ENCODE measurements around the gene PEAK3. TPM values are rescaled to one million over a fixed set of nuclear protein-coding genes. Genes with fewer than 3 reads are reported as not detected.

PEAK3 gene
- total and polyA plus RNA-seq, 9 donors = 0.04 to 0.12 (median 0.09) TPM; not detected in 3

DNA sequence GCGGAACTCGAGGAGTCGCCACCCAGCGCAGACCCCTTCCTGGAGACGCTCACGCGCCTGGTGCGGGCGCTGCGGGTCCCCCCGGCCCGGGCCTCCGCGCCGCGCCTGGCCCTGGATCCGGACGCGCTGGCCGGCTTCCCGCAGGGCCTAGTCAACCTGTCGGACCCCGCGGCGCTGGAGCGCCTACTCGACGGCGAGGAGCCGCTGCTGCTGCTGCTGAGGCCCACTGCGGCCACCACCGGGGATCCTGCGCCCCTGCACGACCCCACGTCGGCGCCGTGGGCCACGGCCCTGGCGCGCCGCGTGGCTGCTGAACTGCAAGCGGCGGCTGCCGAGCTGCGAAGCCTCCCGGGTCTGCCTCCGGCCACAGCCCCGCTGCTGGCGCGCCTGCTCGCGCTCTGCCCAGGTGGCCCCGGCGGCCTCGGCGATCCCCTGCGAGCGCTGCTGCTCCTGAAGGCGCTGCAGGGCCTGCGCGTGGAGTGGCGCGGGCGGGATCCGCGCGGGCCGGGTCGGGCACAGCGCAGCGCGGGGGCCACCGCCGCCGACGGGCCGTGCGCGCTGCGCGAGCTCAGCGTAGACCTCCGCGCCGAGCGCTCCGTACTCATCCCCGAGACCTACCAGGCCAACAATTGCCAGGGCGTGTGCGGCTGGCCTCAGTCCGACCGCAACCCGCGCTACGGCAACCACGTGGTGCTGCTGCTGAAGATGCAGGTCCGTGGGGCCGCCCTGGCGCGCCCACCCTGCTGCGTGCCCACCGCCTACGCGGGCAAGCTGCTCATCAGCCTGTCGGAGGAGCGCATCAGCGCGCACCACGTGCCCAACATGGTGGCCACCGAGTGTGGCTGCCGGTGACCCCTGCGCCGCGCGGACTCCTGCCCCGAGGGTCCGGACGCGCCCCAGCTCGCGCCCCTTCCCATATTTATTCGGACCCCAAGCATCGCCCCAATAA is 30.6 kb downstream of the PEAK3 start:
- Histone ChIP-seq H3K27ac (ENCODE audit: low read length) (no peak overlapping the region), H3K4me1 (ENCODE audit: control insufficient read depth, insufficient read depth, low read length) (peaks cover 56% of the 10 kb centered on the region), H3K36me3 (ENCODE audit: control insufficient read depth, insufficient read depth, low read length) (peaks cover 48% of the 10 kb centered on the region), H3K27me3 (ENCODE audit: control insufficient read depth, insufficient read depth, low read length) (peaks cover 48% of the 10 kb centered on the region), H3K9me3 (replicated peaks; ENCODE audit: control insufficient read depth, low read depth, low read length) (no peaks in the 10 kb centered on the region), H3K4me3 (ENCODE audit: low read length) (no peak overlapping the region)
- WGBS (ENCODE audit: insufficient coverage) = 10% methylated on average over 122 of the region's 125 CpGs
- no peak for DNase-seq

DNA sequence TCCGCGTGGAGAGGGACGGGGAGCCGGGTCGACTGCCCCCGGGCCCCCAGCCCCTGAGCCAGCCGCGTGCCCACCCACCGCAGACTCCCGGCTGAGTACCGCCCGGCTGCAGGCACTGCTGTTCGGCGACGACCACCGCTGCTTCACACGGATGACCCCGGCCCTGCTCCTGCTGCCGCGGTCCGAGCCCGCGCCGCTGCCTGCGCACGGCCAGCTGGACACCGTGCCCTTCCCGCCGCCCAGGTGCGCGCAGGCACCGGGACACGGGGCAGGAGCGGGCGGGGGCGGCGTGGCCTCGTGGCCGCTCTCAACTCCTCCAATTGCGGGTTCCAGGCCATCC is 31.2 kb downstream of the PEAK3 start:
- no peak overlapping the region for H3K4me3 ChIP-seq (ENCODE audit: low read length)
- no peaks in the 10 kb centered on the region for H3K9me3 ChIP-seq (replicated peaks; ENCODE audit: control insufficient read depth, low read depth, low read length)
- peaks cover 54% of the 10 kb centered on the region for H3K36me3 ChIP-seq (ENCODE audit: control insufficient read depth, insufficient read depth, low read length)
- 9% methylated on average over 40 of the region's 40 CpGs for WGBS (ENCODE audit: insufficient coverage)
- H3K4me1 ChIP-seq (ENCODE audit: control insufficient read depth, insufficient read depth, low read length) = peaks cover 53% of the 10 kb centered on the region
- no peak overlapping the region for H3K27ac ChIP-seq (ENCODE audit: low read length)
- peaks cover 48% of the 10 kb centered on the region for H3K27me3 ChIP-seq (ENCODE audit: control insufficient read depth, insufficient read depth, low read length)
- DNase-seq = no peak

DNA sequence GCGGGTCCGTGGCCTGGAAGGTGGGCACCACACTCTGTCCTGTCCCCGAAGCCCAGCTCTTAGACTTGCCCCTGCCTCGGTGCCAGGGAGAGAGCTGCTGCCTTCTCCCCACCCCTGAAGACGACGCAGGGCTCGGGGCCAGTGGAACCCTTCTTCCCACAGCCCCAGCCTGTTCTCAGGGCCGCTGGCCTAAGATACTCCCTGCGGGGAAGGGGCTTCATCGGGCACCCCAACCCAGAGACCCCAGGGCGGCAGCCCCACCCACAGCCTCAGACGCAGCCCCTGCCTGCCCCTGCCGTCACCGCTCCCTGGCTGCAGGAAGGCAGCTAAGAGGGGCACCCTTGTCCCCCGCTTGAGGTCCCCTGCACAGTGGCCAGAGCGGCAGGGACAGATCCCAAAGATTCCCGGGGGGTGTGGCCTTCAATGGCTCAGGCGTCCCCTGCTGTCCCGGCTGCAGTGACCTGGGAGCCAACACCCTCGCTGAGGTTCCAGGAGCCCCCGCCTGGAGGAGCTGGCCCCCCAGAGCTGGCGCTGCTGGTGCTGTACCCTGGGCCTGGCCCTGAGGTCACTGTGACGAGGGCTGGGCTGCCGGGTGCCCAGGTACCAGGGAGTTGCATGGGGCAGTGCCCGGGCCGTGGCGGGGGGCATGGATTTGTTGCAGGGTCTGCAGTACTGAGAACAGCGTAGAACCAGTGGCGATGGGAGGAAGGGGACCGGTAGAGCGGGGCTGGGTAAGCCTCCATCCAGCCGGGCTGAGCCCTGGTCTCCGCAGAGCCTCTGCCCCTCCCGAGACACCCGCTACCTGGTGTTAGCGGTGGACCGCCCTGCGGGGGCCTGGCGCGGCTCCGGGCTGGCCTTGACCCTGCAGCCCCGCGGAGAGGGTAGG is 31.9 kb downstream of the PEAK3 start:
- H3K9me3 ChIP-seq (replicated peaks; ENCODE audit: control insufficient read depth, low read depth, low read length) = no peaks in the 10 kb centered on the region
- no peak for DNase-seq
- no peak overlapping the region for H3K4me3 ChIP-seq (ENCODE audit: low read length)
- peaks cover 60% of the 10 kb centered on the region for H3K36me3 ChIP-seq (ENCODE audit: control insufficient read depth, insufficient read depth, low read length)
- WGBS (ENCODE audit: insufficient coverage) = 27% methylated on average over 43 of the region's 43 CpGs
- H3K27me3 ChIP-seq (ENCODE audit: control insufficient read depth, insufficient read depth, low read length) = peaks cover 48% of the 10 kb centered on the region
- H3K4me1 ChIP-seq (ENCODE audit: control insufficient read depth, insufficient read depth, low read length) = peaks cover 47% of the 10 kb centered on the region
- H3K27ac ChIP-seq (ENCODE audit: low read length) = no peak overlapping the region

DNA sequence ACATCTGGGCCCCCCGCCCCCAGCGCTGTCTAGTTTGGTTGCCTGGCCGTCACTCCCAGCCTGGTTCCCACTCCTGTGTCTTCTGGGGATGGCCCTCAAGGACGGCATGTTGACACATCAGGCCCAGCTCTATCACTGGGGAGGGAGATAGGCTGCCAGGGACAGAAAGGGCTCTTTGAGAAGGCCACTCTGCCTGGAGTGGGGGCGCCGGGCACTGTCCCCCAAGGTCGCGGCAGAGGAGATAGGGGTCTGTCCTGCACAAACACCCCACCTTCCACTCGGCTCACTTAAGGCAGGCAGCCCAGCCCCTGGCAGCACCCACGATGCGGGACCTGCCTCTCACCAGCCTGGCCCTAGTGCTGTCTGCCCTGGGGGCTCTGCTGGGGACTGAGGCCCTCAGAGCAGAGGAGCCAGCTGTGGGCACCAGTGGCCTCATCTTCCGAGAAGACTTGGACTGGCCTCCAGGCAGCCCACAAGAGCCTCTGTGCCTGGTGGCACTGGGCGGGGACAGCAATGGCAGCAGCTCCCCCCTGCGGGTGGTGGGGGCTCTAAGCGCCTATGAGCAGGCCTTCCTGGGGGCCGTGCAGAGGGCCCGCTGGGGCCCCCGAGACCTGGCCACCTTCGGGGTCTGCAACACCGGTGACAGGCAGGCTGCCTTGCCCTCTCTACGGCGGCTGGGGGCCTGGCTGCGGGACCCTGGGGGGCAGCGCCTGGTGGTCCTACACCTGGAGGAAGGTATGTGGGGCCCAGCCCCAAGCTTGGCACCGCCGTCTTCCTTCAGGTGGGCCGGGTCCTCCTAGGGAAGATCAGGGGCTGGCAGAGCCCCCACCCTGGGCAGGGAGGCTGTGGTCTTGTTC is 32.7 kb downstream of the PEAK3 start, which contains the start of gene AMH:
Gene AMH, plus strand, starts transcription at position 314 of the 857 bp plus-strand sequence. Its CDS starts 10 bp downstream, at position 324.
- DNase-seq = no peak
- Histone ChIP-seq H3K36me3 (ENCODE audit: control insufficient read depth, insufficient read depth, low read length) (peaks cover 67% of the 10 kb centered on the region), H3K4me3 (ENCODE audit: low read length) (no peak within 1 kb of the TSS), H3K27ac (ENCODE audit: low read length) (no peak within 1 kb of the TSS), H3K4me1 (ENCODE audit: control insufficient read depth, insufficient read depth, low read length) (peaks cover 40% of the 10 kb centered on the region), H3K27me3 (ENCODE audit: control insufficient read depth, insufficient read depth, low read length) (peaks cover 47% of the 10 kb centered on the region), H3K9me3 (replicated peaks; ENCODE audit: control insufficient read depth, low read depth, low read length) (no peaks in the 10 kb centered on the region)
- 68% methylated on average over 19 of the region's 27 CpGs for WGBS (ENCODE audit: insufficient coverage)

DNA sequence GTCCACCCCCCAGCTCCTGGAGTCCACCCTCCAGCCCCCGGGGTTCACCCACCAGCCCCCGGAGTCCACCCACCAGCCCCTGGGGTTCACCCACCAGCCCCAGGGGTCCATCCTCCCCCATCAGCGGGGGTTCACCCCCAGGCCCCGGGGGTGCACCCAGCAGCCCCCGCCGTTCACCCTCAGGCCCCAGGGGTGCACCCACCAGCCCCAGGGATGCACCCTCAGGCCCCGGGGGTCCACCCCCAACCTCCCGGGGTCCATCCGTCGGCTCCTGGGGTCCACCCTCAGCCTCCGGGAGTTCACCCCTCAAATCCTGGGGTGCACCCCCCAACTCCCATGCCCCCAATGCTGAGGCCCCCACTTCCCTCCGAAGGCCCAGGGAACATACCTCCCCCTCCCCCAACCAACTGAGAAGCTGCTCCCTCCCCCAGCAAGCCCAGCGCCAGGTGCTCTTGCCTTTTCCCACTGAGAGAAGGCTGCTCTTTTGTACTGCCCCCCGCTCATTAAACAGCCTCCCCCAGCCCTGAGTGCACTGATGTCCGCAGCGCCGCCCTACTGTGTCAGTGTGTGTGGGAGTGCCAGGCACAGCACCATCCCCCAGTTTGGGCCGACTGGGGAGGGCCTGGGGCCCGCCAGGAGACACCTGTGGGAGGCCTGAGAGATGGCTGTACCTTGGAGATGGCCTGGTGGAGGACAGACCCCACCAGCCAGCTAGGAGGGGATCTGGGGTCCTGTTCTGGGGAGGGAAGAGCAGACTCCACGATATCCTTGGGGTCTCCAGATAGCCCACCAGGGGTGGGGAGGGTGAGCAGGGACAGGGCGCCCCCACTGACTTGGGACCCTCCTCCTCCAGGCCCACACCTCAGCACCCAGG is 33.6 kb downstream of the PEAK3 start:
- Histone ChIP-seq H3K4me1 (ENCODE audit: control insufficient read depth, insufficient read depth, low read length) (peaks cover 34% of the 10 kb centered on the region), H3K27me3 (ENCODE audit: control insufficient read depth, insufficient read depth, low read length) (peaks cover 40% of the 10 kb centered on the region), H3K36me3 (ENCODE audit: control insufficient read depth, insufficient read depth, low read length) (peaks cover 72% of the 10 kb centered on the region), H3K4me3 (ENCODE audit: low read length) (no peak overlapping the region), H3K9me3 (replicated peaks; ENCODE audit: control insufficient read depth, low read depth, low read length) (no peaks in the 10 kb centered on the region), H3K27ac (ENCODE audit: low read length) (no peak overlapping the region)
- 86% methylated on average over 13 of the region's 21 CpGs for WGBS (ENCODE audit: insufficient coverage)
- no peak for DNase-seq

DNA sequence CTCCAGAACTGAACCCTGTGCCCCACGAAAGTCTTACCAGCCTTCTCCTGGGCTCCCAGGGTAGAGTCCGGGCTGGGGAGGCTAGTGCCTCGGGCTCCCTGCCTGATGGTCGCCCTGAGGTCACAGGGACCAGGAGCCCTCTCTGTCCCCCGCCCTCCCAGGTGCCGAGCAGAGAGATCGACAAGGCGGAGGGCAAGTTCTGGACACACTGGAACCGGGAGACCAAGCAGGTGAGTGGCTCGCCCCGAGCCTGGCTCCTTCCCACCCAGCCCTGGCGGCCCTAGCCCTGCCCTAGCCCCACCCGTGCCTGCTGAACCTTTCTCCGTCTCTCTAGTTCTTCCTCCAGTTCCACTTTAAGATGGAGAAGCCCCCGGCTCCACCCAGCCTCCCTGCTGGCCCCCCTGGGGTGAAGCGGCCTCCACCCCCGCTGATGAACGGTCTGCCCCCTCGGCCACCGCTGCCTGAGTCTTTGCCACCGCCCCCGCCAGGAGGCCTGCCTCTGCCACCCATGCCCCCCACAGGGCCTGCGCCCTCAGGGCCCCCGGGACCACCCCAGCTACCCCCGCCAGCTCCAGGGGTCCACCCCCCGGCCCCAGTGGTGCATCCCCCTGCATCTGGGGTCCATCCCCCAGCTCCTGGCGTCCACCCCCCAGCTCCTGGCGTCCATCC is 34.4 kb downstream of the PEAK3 start:
- peaks cover 75% of the 10 kb centered on the region for H3K36me3 ChIP-seq (ENCODE audit: control insufficient read depth, insufficient read depth, low read length)
- peaks cover 32% of the 10 kb centered on the region for H3K27me3 ChIP-seq (ENCODE audit: control insufficient read depth, insufficient read depth, low read length)
- peaks cover 30% of the 10 kb centered on the region for H3K4me1 ChIP-seq (ENCODE audit: control insufficient read depth, insufficient read depth, low read length)
- no peak for DNase-seq
- H3K9me3 ChIP-seq (replicated peaks; ENCODE audit: control insufficient read depth, low read depth, low read length) = no peaks in the 10 kb centered on the region
- 80% methylated on average over 22 of the region's 28 CpGs for WGBS (ENCODE audit: insufficient coverage)
- no peak overlapping the region for H3K27ac ChIP-seq (ENCODE audit: low read length)
- H3K4me3 ChIP-seq (ENCODE audit: low read length) = no peak overlapping the region

DNA sequence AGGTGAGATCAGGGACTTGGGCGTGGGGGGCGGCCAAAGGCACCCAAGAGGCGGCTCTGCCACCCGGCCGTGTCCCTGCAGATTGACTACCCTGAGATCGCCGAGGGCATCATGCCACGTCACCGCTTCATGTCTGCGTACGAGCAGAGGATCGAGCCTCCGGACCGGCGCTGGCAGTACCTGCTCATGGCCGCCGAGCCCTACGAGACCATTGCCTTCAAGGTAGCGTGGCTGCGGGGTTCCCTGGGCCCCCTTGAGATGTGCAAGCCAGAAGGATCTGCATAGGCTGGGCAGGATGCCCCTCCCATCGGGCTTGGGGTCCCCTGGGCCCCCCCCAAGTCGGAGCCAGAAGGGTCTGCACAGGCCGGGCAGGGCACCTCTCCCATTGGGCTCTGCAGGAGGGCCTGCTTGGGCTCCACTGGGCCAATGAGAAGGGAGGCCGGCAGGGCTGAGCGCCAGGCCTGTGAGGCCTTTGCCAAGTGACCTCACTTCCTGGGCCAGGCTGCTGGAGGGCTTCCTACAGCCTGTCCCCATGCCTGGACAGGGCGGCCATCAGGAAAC is 35.1 kb downstream of the PEAK3 start:
- Histone ChIP-seq H3K27me3 (ENCODE audit: control insufficient read depth, insufficient read depth, low read length) (peaks cover 25% of the 10 kb centered on the region), H3K4me3 (ENCODE audit: low read length) (no peak overlapping the region), H3K27ac (ENCODE audit: low read length) (no peak overlapping the region), H3K9me3 (replicated peaks; ENCODE audit: control insufficient read depth, low read depth, low read length) (no peaks in the 10 kb centered on the region), H3K36me3 (ENCODE audit: control insufficient read depth, insufficient read depth, low read length) (peaks cover 72% of the 10 kb centered on the region), H3K4me1 (ENCODE audit: control insufficient read depth, insufficient read depth, low read length) (peaks cover 30% of the 10 kb centered on the region)
- WGBS (ENCODE audit: insufficient coverage) = 77% methylated on average over 26 of the region's 26 CpGs
- DNase-seq = no peak

DNA sequence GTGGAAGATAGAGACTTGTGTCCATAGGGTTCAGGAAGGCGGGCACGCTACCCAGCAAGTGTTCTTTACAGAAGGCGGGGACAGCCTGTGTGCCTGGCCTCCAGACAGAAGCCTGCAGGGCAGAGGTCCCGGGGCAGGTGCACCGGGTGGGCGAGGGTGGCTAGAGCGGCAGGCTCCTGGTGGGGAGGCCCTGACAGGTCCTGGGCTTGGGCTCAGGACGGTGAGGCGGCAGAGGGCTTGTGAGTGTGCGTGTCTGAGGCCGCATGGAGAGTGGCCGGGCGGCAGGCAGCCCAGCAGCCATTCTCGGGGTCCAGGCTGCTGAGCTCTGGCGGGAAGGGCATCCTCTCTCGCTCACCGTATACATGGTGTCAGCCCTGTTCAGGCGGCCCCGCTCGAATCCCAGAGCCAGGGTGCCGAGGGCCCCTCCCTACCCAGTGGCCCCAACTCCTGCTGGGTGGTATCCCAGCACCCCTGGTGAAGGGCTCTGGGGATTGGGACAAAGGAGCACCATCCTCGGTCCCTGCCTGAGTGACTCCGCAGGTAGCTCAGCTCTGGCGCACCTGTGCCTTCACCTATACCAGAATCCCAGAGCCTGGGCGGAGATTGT is 35.9 kb downstream of the PEAK3 start:
- H3K9me3 ChIP-seq (replicated peaks; ENCODE audit: control insufficient read depth, low read depth, low read length) = no peaks in the 10 kb centered on the region
- H3K4me3 ChIP-seq (ENCODE audit: low read length) = no peak overlapping the region
- H3K27ac ChIP-seq (ENCODE audit: low read length) = no peak overlapping the region
- H3K27me3 ChIP-seq (ENCODE audit: control insufficient read depth, insufficient read depth, low read length) = peaks cover 21% of the 10 kb centered on the region
- H3K36me3 ChIP-seq (ENCODE audit: control insufficient read depth, insufficient read depth, low read length) = peaks cover 72% of the 10 kb centered on the region
- no peak for DNase-seq
- 90% methylated on average over 23 of the region's 25 CpGs for WGBS (ENCODE audit: insufficient coverage)
- peaks cover 37% of the 10 kb centered on the region for H3K4me1 ChIP-seq (ENCODE audit: control insufficient read depth, insufficient read depth, low read length)

All from muscle of leg (tissue), 11 donors.